GM10248 (cell line): ENCODE results near the gene ACBD6.

Experiments
- CTCF ChIA-PET: fragments of 300-600 bp; sonication (Branson Sonifier 250); formaldehyde crosslinking; extraction: SDS; loops from one replicate; lab custom pipeline; 2021; ENCODE audit warnings: antibody characterized with exemption; lab: Yijun Ruan, JAX
- POLR2A ChIA-PET: fragments of 350-650 bp; sonication (Branson Sonifier 250); formaldehyde crosslinking; extraction: SDS; loops from one replicate; lab custom pipeline; 2020; ENCODE audit warnings: antibody characterized with exemption; lab: Yijun Ruan, JAX
- DNase-seq: peaks from one replicate; pipeline ENCODE4 v3.0.0; 2012; ENCODE audit errors: extremely low spot score
- TF ChIP-seq, protein P1 (sequence below): IDR thresholded peaks from 2 replicates; pipeline ENCODE4 v1.5.1; 2012; ENCODE audit warnings: mild to moderate bottlenecking, low read depth; ENCODE audit errors: extremely low read depth, missing control alignments, control extremely low read depth

The ACBD6 gene

DNA sequence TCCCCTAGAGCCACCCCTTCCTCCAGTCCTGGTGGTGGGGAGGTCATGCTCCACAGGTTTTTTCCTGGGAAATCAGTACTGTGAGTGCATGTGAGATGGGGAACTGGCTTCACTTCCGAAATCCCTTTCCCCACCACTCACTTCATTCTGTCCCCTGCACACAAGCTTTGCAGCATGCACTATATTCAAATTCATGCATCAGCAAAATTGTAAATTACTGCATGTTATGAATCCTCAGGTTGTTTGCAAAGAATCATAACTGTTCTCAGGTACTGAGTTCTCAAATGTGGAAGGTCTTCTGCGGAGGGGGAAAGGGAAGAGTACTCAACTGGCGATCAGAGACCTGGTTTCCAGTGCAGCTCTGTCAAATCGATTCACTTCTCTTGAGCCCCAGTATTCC lies 230.0 kb downstream of the ACBD6 start:
- ChIA-PET POLR2A (no interaction called here), CTCF (interaction anchor here (1.8 to 2.6 kb wide), 2 partner anchors 10 to 19 kb away, joined by 6 to 12 read pairs; no protein-coding TSS in a partner anchor)
- no peak for DNase-seq

DNA sequence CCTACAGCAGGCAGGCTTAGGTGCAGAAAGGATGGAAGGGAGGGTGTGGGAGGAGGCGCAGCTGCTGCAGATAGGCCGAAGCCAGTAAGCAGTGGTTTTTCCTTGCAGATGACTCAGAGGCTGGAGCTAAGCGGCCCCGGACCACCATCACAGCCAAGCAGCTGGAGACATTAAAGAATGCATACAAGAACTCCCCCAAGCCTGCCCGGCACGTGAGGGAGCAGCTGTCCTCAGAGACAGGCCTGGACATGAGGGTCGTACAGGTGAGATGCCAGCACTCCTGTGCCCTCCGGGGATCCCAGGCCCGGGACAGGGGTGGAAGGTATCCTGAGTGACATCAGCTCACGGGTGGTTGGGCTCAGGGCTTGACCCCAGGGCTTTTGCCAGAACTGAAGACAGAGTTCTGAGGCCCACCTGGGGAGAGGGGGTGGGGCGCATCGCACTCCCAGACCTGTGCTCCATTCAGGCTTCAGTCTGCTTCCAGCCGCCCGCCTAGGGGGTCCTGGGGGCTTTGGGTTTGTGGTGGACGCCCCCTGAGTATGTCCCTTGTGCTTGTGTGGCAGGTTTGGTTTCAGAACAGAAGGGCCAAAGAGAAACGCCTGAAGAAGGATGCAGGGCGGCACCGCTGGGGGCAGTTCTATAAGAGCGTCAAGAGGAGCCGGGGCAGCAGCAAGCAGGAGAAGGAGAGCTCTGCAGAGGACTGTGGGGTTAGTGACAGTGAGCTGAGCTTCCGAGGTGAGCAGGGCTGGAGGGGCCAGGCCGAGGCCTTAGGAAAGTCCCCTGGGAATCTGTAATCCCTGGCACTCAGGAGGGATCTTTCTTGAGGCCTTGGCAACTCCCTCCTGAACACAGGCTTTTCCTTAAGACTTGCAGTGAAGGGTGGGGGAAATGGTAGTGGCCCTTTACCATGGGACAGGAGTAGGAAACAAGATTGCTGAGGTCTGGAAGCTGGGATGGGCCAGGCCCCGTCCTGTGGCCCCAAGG lies 230.8 kb downstream of the ACBD6 start:
- TF ChIP-seq, protein P1, sequence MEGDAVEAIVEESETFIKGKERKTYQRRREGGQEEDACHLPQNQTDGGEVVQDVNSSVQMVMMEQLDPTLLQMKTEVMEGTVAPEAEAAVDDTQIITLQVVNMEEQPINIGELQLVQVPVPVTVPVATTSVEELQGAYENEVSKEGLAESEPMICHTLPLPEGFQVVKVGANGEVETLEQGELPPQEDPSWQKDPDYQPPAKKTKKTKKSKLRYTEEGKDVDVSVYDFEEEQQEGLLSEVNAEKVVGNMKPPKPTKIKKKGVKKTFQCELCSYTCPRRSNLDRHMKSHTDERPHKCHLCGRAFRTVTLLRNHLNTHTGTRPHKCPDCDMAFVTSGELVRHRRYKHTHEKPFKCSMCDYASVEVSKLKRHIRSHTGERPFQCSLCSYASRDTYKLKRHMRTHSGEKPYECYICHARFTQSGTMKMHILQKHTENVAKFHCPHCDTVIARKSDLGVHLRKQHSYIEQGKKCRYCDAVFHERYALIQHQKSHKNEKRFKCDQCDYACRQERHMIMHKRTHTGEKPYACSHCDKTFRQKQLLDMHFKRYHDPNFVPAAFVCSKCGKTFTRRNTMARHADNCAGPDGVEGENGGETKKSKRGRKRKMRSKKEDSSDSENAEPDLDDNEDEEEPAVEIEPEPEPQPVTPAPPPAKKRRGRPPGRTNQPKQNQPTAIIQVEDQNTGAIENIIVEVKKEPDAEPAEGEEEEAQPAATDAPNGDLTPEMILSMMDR, result no peak
- DNase-seq, result no peak
- CTCF ChIA-PET, result interaction anchor here (2.6 kb wide), 1 partner anchor 19 kb away, joined by 12 read pairs; no protein-coding TSS in a partner anchor
- POLR2A ChIA-PET, result no interaction called here

More for the DNA sequence above, 230.0 kb downstream of the ACBD6 start:
- TF ChIP-seq, protein P1, result no peak

DNA sequence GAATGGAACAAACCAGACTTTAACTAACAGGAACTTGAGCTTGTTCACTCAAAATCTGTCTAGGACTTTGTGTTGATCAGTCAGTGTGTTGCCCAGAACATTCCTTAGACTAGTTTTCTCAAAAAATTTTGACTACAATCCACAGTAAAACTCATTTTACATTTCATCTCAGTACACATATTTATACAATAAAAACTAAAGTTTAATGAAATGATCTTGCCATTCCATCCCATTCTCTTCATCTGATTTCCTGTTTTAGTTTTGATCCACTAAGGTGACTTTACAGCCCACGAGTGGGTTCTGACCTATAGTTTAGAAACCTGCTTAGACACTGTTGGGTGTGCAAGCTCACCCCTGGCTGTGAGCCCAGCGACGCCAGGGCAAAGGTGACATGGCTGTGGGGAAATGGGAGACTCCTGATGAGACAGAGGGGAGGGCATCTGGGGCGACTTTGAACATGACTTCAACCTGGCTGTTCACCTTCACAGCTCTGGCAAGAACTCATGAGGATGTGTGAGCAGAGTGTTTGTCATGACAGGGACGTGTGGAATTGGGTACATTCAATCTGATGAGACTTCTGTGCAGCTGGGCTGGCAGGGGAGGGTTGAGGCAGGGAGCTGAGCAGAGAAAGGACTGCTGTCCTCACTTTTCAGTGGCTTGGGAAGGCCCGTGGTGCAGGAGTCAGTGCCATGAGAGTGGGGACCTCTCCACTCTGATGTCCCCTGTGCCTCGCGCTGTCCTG lies 231.7 kb downstream of the ACBD6 start:
- POLR2A ChIA-PET, result no interaction called here
- CTCF ChIA-PET, result interaction anchor here (1.0 to 2.6 kb wide), 4 partner anchors 12 to 31 kb away, joined by 3 to 12 read pairs (median 3); no protein-coding TSS in a partner anchor
- DNase-seq, result no peak

DNA sequence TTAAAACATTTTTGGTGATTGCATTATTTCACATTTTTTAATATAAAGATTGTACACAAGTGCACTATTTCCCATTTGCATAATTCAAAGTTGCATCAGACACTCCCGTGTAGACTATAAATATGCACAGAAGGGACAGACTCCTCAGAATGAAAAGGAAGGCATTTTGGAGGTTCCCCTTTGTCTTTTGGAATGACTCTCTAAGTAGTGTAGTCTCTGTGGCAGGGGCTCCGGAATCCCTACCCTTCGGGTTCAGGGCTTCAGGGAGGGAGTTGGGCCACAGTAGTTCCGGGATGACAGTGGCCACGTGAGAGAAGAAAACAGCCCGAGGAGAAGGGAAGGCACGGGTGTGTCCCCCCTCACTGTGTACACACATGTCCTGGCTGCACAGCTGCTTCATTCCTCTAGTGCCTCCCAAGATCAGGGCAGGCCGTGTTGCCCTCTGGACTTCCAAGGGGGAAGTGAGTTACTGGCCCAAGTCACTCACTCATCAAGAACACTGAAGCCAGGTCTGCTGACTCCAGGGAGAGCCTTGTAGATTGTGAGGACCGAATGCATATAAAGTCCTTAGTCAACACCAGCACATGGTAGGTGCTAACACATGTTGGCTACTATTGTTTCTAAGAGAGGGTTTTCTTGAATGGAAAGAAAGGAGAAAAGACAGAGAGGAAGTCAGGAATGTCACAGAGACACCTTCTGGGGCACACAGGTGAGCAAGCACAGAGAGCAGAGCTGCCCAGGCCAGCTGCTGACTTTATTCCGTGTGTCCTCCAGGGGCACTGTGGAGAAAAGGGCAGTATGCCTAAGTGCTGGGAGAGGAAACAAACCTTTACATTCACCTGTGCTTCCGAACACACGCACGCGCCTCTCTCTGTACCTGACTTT lies 232.5 kb downstream of the ACBD6 start:
- DNase-seq, result no peak
- CTCF ChIA-PET, result interaction anchor here (1.0 to 2.6 kb wide), 5 partner anchors 11 to 30 kb away, joined by 3 to 12 read pairs (median 3); no protein-coding TSS in a partner anchor
- TF ChIP-seq, protein P1, result no peak
- POLR2A ChIA-PET, result no interaction called here

More for the DNA sequence above, 231.7 kb downstream of the ACBD6 start:
- TF ChIP-seq, protein P1, result no peak

DNA sequence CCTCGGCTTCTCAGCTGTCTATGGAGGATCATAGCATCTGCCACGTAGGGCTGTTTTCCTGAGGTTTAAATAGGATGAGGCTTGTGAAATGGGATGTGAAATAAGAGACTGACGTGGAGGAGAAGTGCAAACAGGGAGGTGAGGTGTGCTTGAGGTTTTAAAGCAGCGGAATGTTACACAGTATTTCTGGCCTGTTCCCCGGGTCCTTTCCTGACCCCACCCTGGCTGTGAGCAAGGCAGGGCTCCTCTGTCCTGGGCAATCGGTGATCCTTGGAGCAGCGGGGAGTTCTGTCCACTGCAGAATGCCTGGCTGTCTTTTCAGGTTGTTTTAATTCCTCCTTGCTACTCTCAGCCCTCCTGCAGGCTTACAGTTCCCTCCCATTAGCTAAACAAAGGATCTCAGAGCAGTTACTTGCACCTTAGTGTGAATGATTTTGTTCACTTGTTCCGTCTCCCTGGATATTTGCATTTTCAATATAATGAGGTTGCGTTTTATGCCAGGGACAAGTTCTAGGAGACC lies 233.8 kb downstream of the ACBD6 start:
- DNase-seq, result no peak
- TF ChIP-seq, protein P1, result no peak
- POLR2A ChIA-PET, result no interaction called here
- CTCF ChIA-PET, result interaction anchor here (1.3 kb wide), 1 partner anchor 16 kb away, joined by 3 read pairs; no protein-coding TSS in a partner anchor
